Activated CD4-positive, alpha-beta T cell treated with anti-CD3 and anti-CD28 coated beads for 24 hours (primary cell): ENCODE data around the gene SLC35F6.

Source experiments
- DNase-seq, 2 donors: peaks; one replicate each; pipeline ENCODE4 v3.0.0-alpha.2; 2020; ENCODE audit warnings: low read depth in 2 of 2

The SLC35F6 gene

GRCh38 chr2:26764078-26764887 lies at the start of gene SLC35F6:
Gene SLC35F6, plus strand, starts transcription at chr2:26764284. Its CDS starts 66 bp downstream, at chr2:26764350.
- DNase-seq, result peak; percentile 73 to 75

GRCh38 chr2:26715528-26716270 lies 48.4 kb upstream of the SLC35F6 start:
- no peak for DNase-seq

DNA sequence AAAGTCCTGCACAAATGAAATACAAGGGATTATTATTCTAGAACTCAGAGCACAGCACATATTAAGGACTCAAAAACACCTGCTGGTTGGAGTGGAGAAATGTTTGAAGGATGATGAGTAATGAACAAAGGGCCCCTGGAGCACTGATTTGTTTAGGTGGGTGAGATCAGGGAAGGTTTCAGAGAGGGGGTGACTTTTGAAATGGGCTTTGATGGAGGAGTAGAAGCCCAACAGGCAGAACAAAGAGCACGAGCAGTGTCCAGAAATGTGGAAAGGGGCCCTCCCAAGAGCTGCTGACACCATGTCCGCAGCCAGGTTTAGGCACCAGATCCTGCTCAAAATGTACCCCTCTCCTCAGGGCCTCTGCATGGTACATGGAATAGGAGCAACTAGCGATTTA lies 47.7 kb upstream of the SLC35F6 start:
- no peak for DNase-seq

DNA sequence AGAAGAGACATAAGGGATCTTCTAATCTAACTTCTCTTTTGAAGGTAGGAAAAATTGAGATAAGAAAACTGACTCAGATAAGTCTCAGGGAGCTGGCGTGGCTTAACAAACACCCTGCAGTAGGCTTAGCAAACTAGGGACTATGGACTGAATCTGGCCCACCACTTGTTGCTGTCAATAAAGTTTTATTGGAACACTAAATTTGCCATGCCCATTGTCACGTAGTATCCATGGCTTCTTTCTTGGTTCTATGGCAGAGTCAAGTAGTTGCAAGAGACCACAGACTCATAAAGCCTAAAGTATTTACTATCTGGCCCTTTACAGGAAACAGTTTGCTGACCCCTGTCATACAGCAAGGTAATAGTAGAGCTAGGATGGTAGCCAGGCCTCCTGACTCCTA lies 47.3 kb upstream of the SLC35F6 start:
- DNase-seq, result no peak

- DNase-seq, result no peak
These were observed 46.7 kb upstream of the SLC35F6 start for GRCh38 chr2:26717362-26717761.

DNA sequence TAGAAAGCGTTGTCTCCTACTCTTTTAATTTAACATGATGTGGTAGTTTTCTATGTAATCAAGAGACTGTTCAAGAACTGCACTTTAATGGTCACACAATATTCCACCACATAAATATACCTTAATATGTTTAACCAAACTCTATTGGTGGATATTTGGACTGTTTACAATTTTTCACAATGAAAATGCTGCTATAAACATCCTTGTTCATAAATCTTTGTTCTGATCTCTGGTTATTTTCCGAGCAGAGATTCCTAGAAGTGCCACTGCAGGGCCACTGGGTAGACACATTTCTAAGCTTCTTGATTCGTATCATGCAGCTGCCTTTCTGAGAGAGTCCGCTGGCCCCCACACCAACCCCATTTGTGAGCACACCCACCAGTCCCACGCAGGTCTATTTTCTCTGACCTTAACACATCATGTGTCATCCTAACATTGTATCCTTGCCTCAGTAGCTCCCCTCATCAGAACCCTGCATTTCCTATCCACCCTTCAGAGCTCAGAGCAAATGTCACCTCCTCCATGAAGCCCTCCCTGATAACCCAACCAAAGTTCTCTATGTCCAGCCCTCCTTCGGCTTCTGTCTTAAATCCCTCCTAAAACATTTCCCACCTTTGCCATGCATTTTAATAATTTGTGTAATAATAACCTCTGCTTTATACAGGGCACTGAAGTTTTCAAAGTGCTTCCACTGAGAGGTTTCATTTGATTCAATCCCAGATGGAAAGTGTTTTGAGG lies 45.0 kb upstream of the SLC35F6 start:
- no peak for DNase-seq

GRCh38 chr2:26720322-26721114 lies 43.6 kb upstream of the SLC35F6 start:
- DNase-seq, result no peak

DNA sequence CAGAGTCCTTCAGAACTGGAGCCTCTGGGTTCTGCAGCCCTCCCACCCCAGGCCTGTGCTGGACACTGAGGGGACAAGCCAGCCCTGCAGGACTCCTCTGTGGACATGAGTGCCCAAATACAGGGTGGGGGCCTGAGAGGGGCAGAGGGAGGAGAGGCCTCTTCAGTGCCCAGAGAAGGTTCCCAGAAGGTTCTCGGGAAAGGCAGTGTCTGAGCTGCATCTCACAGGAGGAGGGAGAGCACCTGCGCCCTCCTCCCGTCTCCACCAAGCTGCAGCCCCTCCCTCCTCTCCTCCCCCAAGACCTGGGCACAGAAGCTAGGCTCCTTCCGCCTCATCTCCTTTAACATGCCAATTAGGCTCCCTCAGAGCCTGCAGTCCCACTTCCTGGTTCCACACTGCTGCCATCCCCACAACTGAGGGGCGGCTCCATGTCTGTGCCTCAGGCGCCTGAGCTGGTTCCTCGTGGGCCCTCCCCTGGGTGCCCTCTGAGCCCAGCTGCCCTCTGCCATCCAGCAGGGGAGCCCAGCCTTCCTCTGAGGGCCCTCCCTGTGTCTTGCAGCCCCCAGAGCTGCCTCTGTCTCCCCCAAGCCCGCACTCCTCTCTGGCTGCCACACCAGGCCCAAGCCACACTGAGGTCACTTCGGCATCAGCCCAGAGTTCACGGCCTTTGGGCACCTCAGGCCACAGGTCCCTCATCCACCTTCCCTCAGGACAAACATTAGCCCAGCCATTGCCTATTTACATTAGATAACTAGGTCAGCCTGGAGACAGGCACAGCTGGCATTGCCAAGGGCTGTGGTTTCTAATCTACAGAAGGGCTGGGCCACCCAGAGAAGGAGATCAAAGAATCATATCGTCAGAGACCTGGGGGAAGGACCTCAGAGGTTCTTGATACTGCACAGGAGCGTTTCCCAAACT lies 42.7 kb upstream of the SLC35F6 start:
- no peak for DNase-seq

DNA sequence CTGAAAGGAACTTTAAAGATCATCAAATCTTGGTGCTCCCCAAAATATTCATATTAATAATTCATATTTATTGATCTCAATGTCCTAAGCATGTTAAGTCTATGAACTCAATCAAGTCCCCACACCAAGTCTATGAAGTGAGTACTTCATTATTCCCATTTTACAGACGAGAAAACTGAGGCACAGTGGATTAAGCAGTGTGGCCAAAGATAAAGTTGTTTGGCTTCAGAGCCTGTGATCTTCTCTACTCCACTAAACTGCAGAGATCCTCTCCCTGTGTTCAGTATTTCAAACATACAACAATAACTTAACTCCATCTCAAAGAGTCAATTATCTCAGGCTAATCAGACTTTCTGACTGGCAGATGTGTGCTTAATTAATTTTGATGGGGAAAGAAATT lies 41.8 kb upstream of the SLC35F6 start:
- no peak for DNase-seq

- no peak for DNase-seq
These were observed 41.2 kb upstream of the SLC35F6 start for GRCh38 chr2:26722911-26723310.

GRCh38 chr2:26723475-26723874 lies 40.6 kb upstream of the SLC35F6 start:
- no peak for DNase-seq

DNA sequence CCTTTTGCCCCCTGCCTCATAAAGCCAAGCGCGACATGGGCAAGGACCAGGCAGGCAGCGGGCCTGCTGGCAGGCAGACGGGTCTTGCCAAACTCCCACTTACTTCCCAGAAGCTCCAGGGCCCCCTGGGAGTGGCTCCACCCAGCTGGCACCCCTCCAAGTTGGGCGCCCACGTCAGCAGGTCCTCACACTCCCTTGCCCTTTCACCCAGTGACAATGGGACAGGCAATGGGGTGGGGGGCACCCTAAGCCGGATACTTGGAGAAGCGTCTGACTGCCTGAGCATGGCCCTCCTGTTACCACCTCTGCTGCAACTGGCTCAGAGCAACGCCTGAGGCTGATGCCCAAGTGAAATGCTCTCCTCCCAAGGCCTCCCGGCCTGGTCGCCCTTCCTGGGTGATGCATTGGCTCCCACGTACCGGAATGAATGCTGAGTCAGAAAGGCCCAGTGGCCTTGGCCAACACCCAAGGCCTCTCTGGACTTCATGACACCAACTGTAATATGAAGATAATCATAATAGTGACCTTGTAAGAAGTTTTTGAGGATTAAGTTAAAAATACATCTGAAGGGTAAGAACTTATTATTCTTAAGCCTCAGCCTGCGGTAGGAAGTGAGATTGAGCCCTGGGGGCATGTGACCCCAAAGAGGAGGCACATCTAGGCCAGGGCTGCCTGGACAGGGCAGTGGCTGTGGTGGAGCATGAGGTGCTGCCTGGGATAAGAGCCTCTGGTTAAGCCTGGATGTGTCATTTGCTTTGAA lies 39.9 kb upstream of the SLC35F6 start:
- no peak for DNase-seq

DNA sequence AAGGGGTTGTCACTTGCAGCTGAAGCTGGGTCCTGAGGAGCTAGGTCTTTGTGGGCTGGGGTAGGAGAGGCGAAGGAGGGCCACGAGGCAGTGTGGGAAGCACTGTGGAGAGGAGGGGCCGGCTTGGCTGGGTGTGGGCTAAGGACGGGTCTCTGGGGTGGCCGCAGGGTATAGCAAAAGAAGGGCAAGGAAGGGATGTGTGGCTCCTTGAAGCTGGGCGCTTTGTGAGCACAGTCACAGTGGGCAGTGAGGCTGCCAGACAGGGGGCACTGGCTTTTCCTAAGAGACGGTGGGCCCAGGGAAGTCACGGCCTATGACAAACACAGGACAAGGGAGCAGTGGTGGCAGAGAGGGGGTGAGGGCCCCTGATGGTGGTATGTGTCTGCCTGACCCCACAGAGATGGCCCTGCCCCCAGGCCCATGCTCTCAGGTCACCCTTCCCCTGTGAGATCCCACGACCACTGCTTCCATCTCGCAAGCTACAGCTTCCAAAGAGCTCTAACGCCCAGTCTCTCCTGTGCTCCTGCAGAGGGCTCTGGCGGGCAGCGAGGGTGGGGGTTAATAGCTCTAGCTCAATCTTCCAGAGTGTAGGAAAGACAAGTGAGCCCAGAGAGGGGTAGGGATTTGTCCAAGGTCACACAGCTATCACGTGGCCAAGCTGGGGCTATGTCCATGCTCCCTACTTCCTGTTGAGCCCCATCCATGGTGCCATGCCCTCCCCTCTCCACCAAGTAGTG lies 39.1 kb upstream of the SLC35F6 start:
- no peak for DNase-seq

DNA sequence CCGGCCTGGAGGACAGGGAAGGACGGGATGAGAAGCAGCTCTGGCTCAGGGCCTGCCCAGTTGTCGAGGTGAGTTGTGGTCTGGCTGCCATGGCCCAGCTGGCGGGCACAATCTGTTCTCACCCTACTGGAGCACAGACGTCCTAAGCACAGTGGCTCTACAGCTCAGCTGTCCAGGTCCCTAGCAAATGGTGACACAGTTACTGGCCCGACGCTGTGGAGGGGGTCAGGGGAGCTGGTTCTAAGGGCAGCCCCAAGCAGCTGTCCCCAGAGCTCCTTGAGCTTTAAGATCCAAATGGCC lies 38.6 kb upstream of the SLC35F6 start:
- DNase-seq, result no peak

GRCh38 chr2:26726228-26726627 lies 37.9 kb upstream of the SLC35F6 start:
- DNase-seq, result no peak

- no peak for DNase-seq
These were observed 36.2 kb upstream of the SLC35F6 start for GRCh38 chr2:26727641-26728561.

DNA sequence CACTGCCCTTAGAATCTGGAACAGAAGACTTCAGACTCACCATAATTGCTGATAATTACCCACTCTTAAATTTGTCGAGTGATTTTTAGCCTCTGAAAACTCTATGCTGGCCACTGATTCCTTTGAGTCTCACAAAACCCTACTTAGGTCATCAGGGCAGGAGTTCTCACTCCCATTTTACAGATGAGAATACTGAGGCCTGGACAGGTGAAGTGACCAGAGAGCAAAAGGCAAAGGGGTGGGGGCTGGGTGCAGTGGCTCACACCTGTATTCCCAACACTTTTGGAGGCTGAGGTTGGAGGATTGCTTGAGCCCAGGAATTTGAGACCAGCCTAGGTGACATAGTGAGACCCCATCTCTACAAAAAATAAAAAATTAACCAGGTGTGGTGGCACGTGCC lies 34.8 kb upstream of the SLC35F6 start:
- DNase-seq, result no peak
